AG09309 (cell line): ENCODE results near the gene ANKRD66.

Source experiments
- DNase-seq: peaks from one replicate; pipeline ENCODE4 v3.0.0-alpha.2; 2010; ENCODE audit warnings: low read depth
- H3K4me3 ChIP-seq: 2 replicates; pipeline ENCODE4 v1.5.1; 2011; ENCODE audit warnings: mild to moderate bottlenecking, low read depth, low read length, moderate library complexity; ENCODE audit not compliant: control insufficient read depth
- CTCF ChIP-seq: IDR thresholded peaks from 2 replicates; pipeline ENCODE4 v1.5.1; 2011; ENCODE audit warnings: mild to moderate bottlenecking, low read depth, low read length, inconsistent platforms; ENCODE audit not compliant: insufficient read depth, control insufficient read depth; ENCODE audit errors: missing control alignments

ANKRD66 gene

GRCh38 chr6:46720401-46720800, 26.3 kb upstream of the ANKRD66 start:
- no peak for DNase-seq
- TF ChIP-seq CTCF, result no peak
- H3K4me3 ChIP-seq, result no peak overlapping the region

GRCh38 chr6:46729787-46730326, 16.9 kb upstream of the ANKRD66 start:
- no peak for DNase-seq
- no peak for TF ChIP-seq CTCF
- H3K4me3 ChIP-seq, result no peak overlapping the region

GRCh38 chr6:46730921-46731461, 15.7 kb upstream of the ANKRD66 start:
- no peak for DNase-seq
- no peak for TF ChIP-seq CTCF
- H3K4me3 ChIP-seq, result no peak overlapping the region

GRCh38 chr6:46733341-46733801, 13.4 kb upstream of the ANKRD66 start:
- no peak overlapping the region for H3K4me3 ChIP-seq
- no peak for TF ChIP-seq CTCF
- no peak for DNase-seq

- TF ChIP-seq CTCF, result no peak
- peak within 1 kb of the TSS; percentile 14 for H3K4me3 ChIP-seq
- no peak for DNase-seq
Measured at GRCh38 chr6:46734867-46735719, 11.6 kb upstream of the ANKRD66 start, which contains the start of gene PLA2G7. PLA2G7 (minus strand) TSS chr6:46735375; CDS start chr6:46722891, 12,484 bp downstream.

- DNase-seq, result no peak
- no peak overlapping the region for H3K4me3 ChIP-seq
- no peak for TF ChIP-seq CTCF
Measured at GRCh38 chr6:46735720-46736031, 11.1 kb upstream of the ANKRD66 start.
